GM04503 (cell line): Measurements from ENCODE around the gene THAP12.
"Not testable (repeated sequence)": the region's sequence is repeated elsewhere in the genome, so short reads cannot be mapped to it uniquely, and the experiment has no call there.

Source experiments
- DNase-seq: peaks from one replicate; pipeline ENCODE4 v3.0.0-alpha.2; 2012; ENCODE audit warnings: low read depth

The THAP12 gene

GRCh38 chr11:76380977-76381719, at the start of gene THAP12, which contains the start of gene GVQW3:
TSS of gene THAP12 (minus strand) at chr11:76381132. CDS start at chr11:76380836, 296 bp downstream.
TSS of gene GVQW3 (plus strand) at chr11:76381323. CDS start at chr11:76381829, 506 bp downstream.
- DNase-seq, result peak; percentile 82

- no peak for DNase-seq
These were observed 45.7 kb upstream of the THAP12 start for GRCh38 chr11:76426660-76427059.

GRCh38 chr11:76424891-76425290, 44.0 kb upstream of the THAP12 start:
- no peak for DNase-seq

- no peak for DNase-seq
These were observed 43.4 kb upstream of the THAP12 start for GRCh38 chr11:76424379-76424778.

- no peak for DNase-seq
These were observed 39.0 kb upstream of the THAP12 start for GRCh38 chr11:76419896-76420295.

GRCh38 chr11:76415073-76415472, 34.1 kb upstream of the THAP12 start:
- no peak for DNase-seq

- no peak for DNase-seq
These were observed 30.0 kb upstream of the THAP12 start for GRCh38 chr11:76410851-76411357.

- no peak for DNase-seq
These were observed 27.4 kb upstream of the THAP12 start for GRCh38 chr11:76408171-76408965.

- DNase-seq, result no peak
These were observed 25.4 kb upstream of the THAP12 start for GRCh38 chr11:76406359-76406758.

GRCh38 chr11:76401484-76401883, 20.6 kb upstream of the THAP12 start:
- DNase-seq, result not testable (repeated sequence)

- no peak for DNase-seq
These were observed 20.0 kb upstream of the THAP12 start for GRCh38 chr11:76400967-76401366.

- DNase-seq, result no peak
These were observed 16.5 kb upstream of the THAP12 start for GRCh38 chr11:76397383-76397782.

- no peak for DNase-seq
These were observed 14.4 kb upstream of the THAP12 start for GRCh38 chr11:76395296-76395695.

GRCh38 chr11:76394411-76394810, 13.5 kb upstream of the THAP12 start:
- no peak for DNase-seq

GRCh38 chr11:76392870-76393269, 11.9 kb upstream of the THAP12 start:
- no peak for DNase-seq

GRCh38 chr11:76391811-76392475, 11.0 kb upstream of the THAP12 start:
- DNase-seq, result no peak

GRCh38 chr11:76391021-76391420, 10.1 kb upstream of the THAP12 start:
- DNase-seq, result no peak

GRCh38 chr11:76388408-76388807, 7.5 kb upstream of the THAP12 start:
- DNase-seq, result no peak

GRCh38 chr11:76385903-76386302, 5.0 kb upstream of the THAP12 start:
- no peak for DNase-seq

- no peak for DNase-seq
These were observed 1.3 kb upstream of the THAP12 start for GRCh38 chr11:76382209-76382608.

- no peak for DNase-seq
These were observed 564 bp downstream of the THAP12 start for GRCh38 chr11:76380159-76380976.

- no peak for DNase-seq
These were observed 1.1 kb downstream of the THAP12 start for GRCh38 chr11:76379807-76380158.
